Prostate gland (tissue), 2 donors: ENCODE measurements around the gene RASGRP1.

Source experiments
- CTCF ChIP-seq, 4 experiments: fragments of 200-600 bp in 2 of 4; fragments of 450-650 bp in 2 of 4; sonication (generic) in 2 of 4; IDR thresholded peaks; 1 replicate in 3 of 4; 2 replicates in 1 of 4; pipeline ENCODE4 v1.5.1; 2016 to 2019; ENCODE audit warnings: antibody characterized with exemption in 4 of 4, mild to moderate bottlenecking in 2 of 4, moderate library complexity in 2 of 4
- POLR2A ChIP-seq: fragments of 450-650 bp; IDR thresholded peaks from one replicate; pipeline ENCODE4 v1.6.1; 2016; ENCODE audit warnings: antibody characterized with exemption, mild to moderate bottlenecking
- POLR2AphosphoS5 ChIP-seq: sonication (generic); formaldehyde crosslinking; IDR thresholded peaks from one replicate; pipeline ENCODE4 v1.6.1; 2017; ENCODE audit warnings: antibody characterized with exemption

GRCh38 chr15:38551720-38552648 is 12.6 kb downstream of the RASGRP1 start:
- no peak for TF ChIP-seq CTCF (IDR thresholded peaks at IDR 0.05)
- no peak for TF ChIP-seq POLR2A
- TF ChIP-seq POLR2AphosphoS5: no peak
